ENCODE results near the gene ADGRV1. TPM values are rescaled to one million over a fixed set of nuclear protein-coding genes. Genes with fewer than 3 reads are reported as not detected.

Gene ADGRV1
- total and polyA plus RNA-seq, 4 donors, result 0.36 to 0.64 (median 0.50) TPM

DNA sequence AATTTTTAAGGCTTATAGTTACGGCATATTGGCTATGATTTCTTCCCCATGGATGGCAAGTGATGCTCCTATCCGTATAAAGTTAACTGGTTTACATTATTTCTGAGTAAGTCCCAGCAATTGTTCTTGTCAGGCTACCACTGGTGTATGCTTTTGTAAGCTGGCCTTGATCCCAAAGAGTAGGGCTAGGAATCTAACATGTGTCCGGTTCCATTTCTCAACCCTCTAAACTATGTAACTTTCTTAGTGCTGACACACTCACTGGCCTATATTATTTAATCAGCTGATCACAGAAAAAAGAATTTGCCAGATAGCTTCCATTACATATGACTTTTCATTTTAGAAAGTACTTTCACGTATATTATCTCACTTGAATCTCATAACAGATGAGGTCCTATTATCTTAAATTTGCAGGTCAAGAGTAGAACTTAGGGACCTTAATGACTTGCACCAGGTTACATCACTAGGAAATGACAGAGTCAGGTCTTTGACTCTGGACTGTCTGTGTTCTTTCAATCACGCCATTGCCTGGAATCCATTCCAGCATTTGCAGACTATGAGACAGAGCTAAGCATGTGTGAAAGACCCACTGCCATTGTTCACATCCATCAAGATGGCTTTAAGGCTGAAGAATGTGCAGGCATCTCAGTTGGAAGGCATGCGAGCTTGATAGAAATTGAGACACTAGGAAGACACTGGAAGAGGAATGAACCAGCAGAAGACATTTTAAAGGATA is 461.6 kb downstream of the ADGRV1 start:
- 80 to 85% methylated on average over 6 of the region's 6 CpGs for WGBS, 2 donors
- no peaks in the 10 kb centered on the region for H3K4me1 ChIP-seq (ENCODE audit: control insufficient read depth in 1 of 2, insufficient read depth in 2 of 2, low read length in 2 of 2)
- H3K9me3 ChIP-seq (ENCODE audit: control insufficient read depth, low read length), result no peaks in the 10 kb centered on the region
- H3K27me3 ChIP-seq (ENCODE audit: control insufficient read depth in 1 of 2, insufficient read depth in 2 of 2, low read length in 1 of 2), result no peaks in the 10 kb centered on the region
- no peaks in the 10 kb centered on the region for H3K36me3 ChIP-seq (ENCODE audit: control insufficient read depth in 1 of 2, insufficient read depth in 2 of 2, low read length in 1 of 2)
- no peak for DNase-seq
- H3K4me3 ChIP-seq (ENCODE audit: low read length in 2 of 2), result no peak overlapping the region
- intact Hi-C loops (cut with DNase I), result no loop called here
- ATAC-seq (ENCODE audit: low FRiP score), result no peak
- H3K27ac ChIP-seq (ENCODE audit: low read depth in 1 of 2, low read length in 2 of 2), result no peak overlapping the region

DNA sequence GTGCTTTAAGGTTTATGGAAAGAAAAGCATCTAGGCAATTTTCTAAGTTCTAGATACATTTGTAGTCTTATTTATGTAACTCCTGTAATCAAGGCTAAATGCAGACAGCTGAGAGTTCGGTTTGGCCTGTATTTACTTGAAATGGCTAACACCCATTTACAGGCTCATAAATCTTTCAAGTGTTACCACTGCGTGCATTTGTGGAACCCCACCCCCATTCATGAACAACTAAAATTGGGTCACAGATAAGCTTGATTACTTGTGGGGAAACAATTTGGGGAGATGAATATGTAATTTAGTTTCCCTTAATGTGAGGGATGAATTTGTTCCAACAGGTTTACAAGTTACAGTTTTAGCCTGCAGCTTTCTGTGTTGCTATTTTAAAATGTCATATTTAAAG is 463.9 kb downstream of the ADGRV1 start:
- intact Hi-C loops (cut with DNase I), result no loop called here
- DNase-seq, result no peak
- no peak overlapping the region for H3K27ac ChIP-seq (ENCODE audit: low read depth in 1 of 2, low read length in 2 of 2)
- 37 to 40% methylated on average over 2 of the region's 2 CpGs for WGBS, 2 donors
- no peak overlapping the region for H3K4me3 ChIP-seq (ENCODE audit: low read length in 2 of 2)
- no peaks in the 10 kb centered on the region for H3K4me1 ChIP-seq (ENCODE audit: control insufficient read depth in 1 of 2, insufficient read depth in 2 of 2, low read length in 2 of 2)
- no peaks in the 10 kb centered on the region for H3K9me3 ChIP-seq (ENCODE audit: control insufficient read depth, low read length)
- no peak for ATAC-seq (ENCODE audit: low FRiP score)
- no peaks in the 10 kb centered on the region for H3K27me3 ChIP-seq (ENCODE audit: control insufficient read depth in 1 of 2, insufficient read depth in 2 of 2, low read length in 1 of 2)
- no peaks in the 10 kb centered on the region for H3K36me3 ChIP-seq (ENCODE audit: control insufficient read depth in 1 of 2, insufficient read depth in 2 of 2, low read length in 1 of 2)

- no peak overlapping the region for H3K4me3 ChIP-seq (ENCODE audit: low read length in 2 of 2)
- H3K27ac ChIP-seq (ENCODE audit: low read depth in 1 of 2, low read length in 2 of 2), result no peak overlapping the region
- intact Hi-C loops (cut with DNase I), result no loop called here
- WGBS, 2 donors, result 75 to 85% methylated on average over 2 of the region's 2 CpGs
- no peak for ATAC-seq (ENCODE audit: low FRiP score)
- no peaks in the 10 kb centered on the region for H3K9me3 ChIP-seq (ENCODE audit: control insufficient read depth, low read length)
- no peaks in the 10 kb centered on the region for H3K36me3 ChIP-seq (ENCODE audit: control insufficient read depth in 1 of 2, insufficient read depth in 2 of 2, low read length in 1 of 2)
- no peak for DNase-seq
- H3K27me3 ChIP-seq (ENCODE audit: control insufficient read depth in 1 of 2, insufficient read depth in 2 of 2, low read length in 1 of 2), result no peaks in the 10 kb centered on the region
- no peaks in the 10 kb centered on the region for H3K4me1 ChIP-seq (ENCODE audit: control insufficient read depth in 1 of 2, insufficient read depth in 2 of 2, low read length in 2 of 2)
These were observed 465.6 kb downstream of the ADGRV1 start for GRCh38 chr5:91024206-91024605.

DNA sequence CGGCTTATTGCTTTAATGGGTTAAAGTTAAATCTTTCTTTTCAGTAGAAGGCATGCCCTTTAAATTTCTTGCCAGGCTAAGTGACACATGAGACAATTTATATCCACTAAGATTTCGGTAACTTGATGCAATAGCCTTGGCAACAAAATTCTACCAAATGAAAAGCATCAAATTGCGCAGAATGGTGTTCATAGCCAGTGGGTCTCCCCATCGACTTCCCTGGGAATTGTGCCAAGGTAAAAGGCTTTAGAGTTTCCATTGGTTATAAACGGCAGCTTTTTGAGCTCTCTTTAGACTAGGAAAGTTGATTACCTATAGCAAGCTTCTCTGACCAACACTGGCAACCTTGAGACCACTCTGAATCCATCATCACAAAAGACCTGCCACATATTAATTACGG is 466.1 kb downstream of the ADGRV1 start:
- ATAC-seq (ENCODE audit: low FRiP score), result peak; percentile 34
- 52 to 60% methylated on average over 6 of the region's 6 CpGs for WGBS, 2 donors
- no peak overlapping the region for H3K27ac ChIP-seq (ENCODE audit: low read depth in 1 of 2, low read length in 2 of 2)

DNA sequence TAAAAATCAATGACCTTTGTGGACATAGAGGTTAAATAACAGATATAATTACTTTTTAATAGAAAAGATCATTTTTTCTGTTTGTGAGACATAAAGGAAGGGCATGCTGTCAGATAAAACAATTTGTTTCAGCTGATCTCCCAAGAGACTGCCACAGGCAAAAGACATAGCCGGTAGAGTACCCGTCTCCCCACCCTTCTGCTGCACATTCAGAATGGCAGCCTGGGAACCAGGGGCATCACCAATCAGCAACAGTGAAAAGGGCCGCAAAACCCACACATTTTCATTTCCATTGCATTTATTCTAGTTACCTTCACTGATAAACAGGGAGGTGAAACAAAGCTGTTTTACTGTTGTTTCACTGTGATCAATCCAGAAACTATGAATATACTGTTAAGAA is 466.9 kb downstream of the ADGRV1 start:
- Histone ChIP-seq H3K9me3 (ENCODE audit: control insufficient read depth, low read length) (no peaks in the 10 kb centered on the region), H3K27ac (ENCODE audit: low read depth in 1 of 2, low read length in 2 of 2) (no peak overlapping the region), H3K4me1 (ENCODE audit: control insufficient read depth in 1 of 2, insufficient read depth in 2 of 2, low read length in 2 of 2) (no peaks in the 10 kb centered on the region), H3K36me3 (ENCODE audit: control insufficient read depth in 1 of 2, insufficient read depth in 2 of 2, low read length in 1 of 2) (no peaks in the 10 kb centered on the region), H3K27me3 (ENCODE audit: control insufficient read depth in 1 of 2, insufficient read depth in 2 of 2, low read length in 1 of 2) (no peaks in the 10 kb centered on the region), H3K4me3 (ENCODE audit: low read length in 2 of 2) (no peak overlapping the region)
- intact Hi-C loops (cut with DNase I), result no loop called here
- 93 to 96% methylated on average over 3 of the region's 3 CpGs for WGBS, 2 donors
- no peak for DNase-seq
- ATAC-seq (ENCODE audit: low FRiP score), result no peak

More for the DNA sequence above, 466.1 kb downstream of the ADGRV1 start:
- intact Hi-C loops (cut with DNase I), result no loop called here
- DNase-seq, result no peak
- no peaks in the 10 kb centered on the region for H3K36me3 ChIP-seq (ENCODE audit: control insufficient read depth in 1 of 2, insufficient read depth in 2 of 2, low read length in 1 of 2)
- no peak overlapping the region for H3K4me3 ChIP-seq (ENCODE audit: low read length in 2 of 2)
- no peaks in the 10 kb centered on the region for H3K27me3 ChIP-seq (ENCODE audit: control insufficient read depth in 1 of 2, insufficient read depth in 2 of 2, low read length in 1 of 2)
- H3K9me3 ChIP-seq (ENCODE audit: control insufficient read depth, low read length), result no peaks in the 10 kb centered on the region
- H3K4me1 ChIP-seq (ENCODE audit: control insufficient read depth in 1 of 2, insufficient read depth in 2 of 2, low read length in 2 of 2), result no peaks in the 10 kb centered on the region

DNA sequence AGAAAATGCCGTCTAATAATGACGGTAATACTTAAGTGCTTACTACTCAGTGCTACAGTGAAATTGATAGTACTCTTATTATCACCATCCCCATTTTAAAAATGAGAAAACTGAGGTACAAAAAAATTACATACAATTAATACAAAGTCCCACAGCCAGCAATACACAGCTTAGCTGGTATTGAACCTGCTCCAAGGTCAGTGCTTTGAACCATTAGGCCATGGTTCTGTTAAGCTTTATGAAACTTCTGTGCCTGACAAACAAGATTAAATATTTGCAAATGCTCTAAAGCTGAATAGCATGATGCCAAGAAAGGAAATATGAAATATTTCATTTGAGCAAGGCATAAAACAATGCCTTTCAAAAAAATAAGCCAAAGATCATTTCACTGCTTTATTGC is 467.4 kb downstream of the ADGRV1 start:
- H3K4me1 ChIP-seq (ENCODE audit: control insufficient read depth in 1 of 2, insufficient read depth in 2 of 2, low read length in 2 of 2), result no peaks in the 10 kb centered on the region
- intact Hi-C loops (cut with DNase I), result no loop called here
- WGBS, 2 donors, result 93 to 94% methylated on average over 2 of the region's 2 CpGs
- no peaks in the 10 kb centered on the region for H3K27me3 ChIP-seq (ENCODE audit: control insufficient read depth in 1 of 2, insufficient read depth in 2 of 2, low read length in 1 of 2)
- DNase-seq (no peak), ATAC-seq (ENCODE audit: low FRiP score) (no peak)
- H3K4me3 ChIP-seq (ENCODE audit: low read length in 2 of 2), result no peak overlapping the region
- no peak overlapping the region for H3K27ac ChIP-seq (ENCODE audit: low read depth in 1 of 2, low read length in 2 of 2)
- H3K36me3 ChIP-seq (ENCODE audit: control insufficient read depth in 1 of 2, insufficient read depth in 2 of 2, low read length in 1 of 2), result no peaks in the 10 kb centered on the region
- no peaks in the 10 kb centered on the region for H3K9me3 ChIP-seq (ENCODE audit: control insufficient read depth, low read length)

- 87 to 88% methylated on average over 4 of the region's 4 CpGs for WGBS, 2 donors
- Histone ChIP-seq H3K27ac (ENCODE audit: low read depth in 1 of 2, low read length in 2 of 2) (no peak overlapping the region), H3K9me3 (ENCODE audit: control insufficient read depth, low read length) (no peaks in the 10 kb centered on the region), H3K4me1 (ENCODE audit: control insufficient read depth in 1 of 2, insufficient read depth in 2 of 2, low read length in 2 of 2) (no peaks in the 10 kb centered on the region), H3K4me3 (ENCODE audit: low read length in 2 of 2) (no peak overlapping the region), H3K27me3 (ENCODE audit: control insufficient read depth in 1 of 2, insufficient read depth in 2 of 2, low read length in 1 of 2) (no peaks in the 10 kb centered on the region), H3K36me3 (ENCODE audit: control insufficient read depth in 1 of 2, insufficient read depth in 2 of 2, low read length in 1 of 2) (no peaks in the 10 kb centered on the region)
- no peak for DNase-seq
- intact Hi-C loops (cut with DNase I), result no loop called here
- ATAC-seq (ENCODE audit: low FRiP score), result no peak
These were observed 467.9 kb downstream of the ADGRV1 start for GRCh38 chr5:91026466-91026865.

- WGBS, 2 donors, result 93 to 97% methylated on average over 1 of the region's 1 CpG
- intact Hi-C loops (cut with DNase I), result no loop called here
These were observed 469.0 kb downstream of the ADGRV1 start for GRCh38 chr5:91027405-91028139.

GRCh38 chr5:91028499-91028956 is 469.9 kb downstream of the ADGRV1 start:
- H3K9me3 ChIP-seq (ENCODE audit: control insufficient read depth, low read length), result no peaks in the 10 kb centered on the region
- ATAC-seq (ENCODE audit: low FRiP score) (no peak), DNase-seq (no peak)
- intact Hi-C loops (cut with DNase I), result no loop called here
- H3K36me3 ChIP-seq (ENCODE audit: control insufficient read depth in 1 of 2, insufficient read depth in 2 of 2, low read length in 1 of 2), result no peaks in the 10 kb centered on the region
- H3K4me3 ChIP-seq (ENCODE audit: low read length in 2 of 2), result no peak overlapping the region
- H3K27me3 ChIP-seq (ENCODE audit: control insufficient read depth in 1 of 2, insufficient read depth in 2 of 2, low read length in 1 of 2), result no peaks in the 10 kb centered on the region
- 68 to 83% methylated on average over 2 of the region's 2 CpGs for WGBS, 2 donors
- no peaks in the 10 kb centered on the region for H3K4me1 ChIP-seq (ENCODE audit: control insufficient read depth in 1 of 2, insufficient read depth in 2 of 2, low read length in 2 of 2)
- no peak overlapping the region for H3K27ac ChIP-seq (ENCODE audit: low read depth in 1 of 2, low read length in 2 of 2)

More at GRCh38 chr5:91027405-91028139, 469.0 kb downstream of the ADGRV1 start:
- H3K36me3 ChIP-seq (ENCODE audit: control insufficient read depth in 1 of 2, insufficient read depth in 2 of 2, low read length in 1 of 2), result no peaks in the 10 kb centered on the region
- no peaks in the 10 kb centered on the region for H3K9me3 ChIP-seq (ENCODE audit: control insufficient read depth, low read length)
- H3K27me3 ChIP-seq (ENCODE audit: control insufficient read depth in 1 of 2, insufficient read depth in 2 of 2, low read length in 1 of 2), result no peaks in the 10 kb centered on the region
- no peak overlapping the region for H3K4me3 ChIP-seq (ENCODE audit: low read length in 2 of 2)
- DNase-seq (no peak), ATAC-seq (ENCODE audit: low FRiP score) (peak; percentile 9)
- no peaks in the 10 kb centered on the region for H3K4me1 ChIP-seq (ENCODE audit: control insufficient read depth in 1 of 2, insufficient read depth in 2 of 2, low read length in 2 of 2)
- H3K27ac ChIP-seq (ENCODE audit: low read depth in 1 of 2, low read length in 2 of 2), result no peak overlapping the region

All from aorta (tissue), 5 donors.